K562 (cell line): ENCODE results near the gene ZNF280D. TPM values are rescaled to one million over a fixed set of nuclear protein-coding genes. Genes with fewer than 3 reads are reported as not detected.

Source experiments
- ATAC-seq: fragments of 200-7000 bp; cut with Tn5 transposase; 3 replicates; pipeline ENCODE4 v1.9.1; 2020; ENCODE audit warnings: moderate library complexity
- BruUV-seq: library from RNA; stranded (reverse); fragments of 400-500 nt; replicated peaks from 2 replicates; lab custom pipeline; 2021; lab: Mats Ljungman, UMichigan
- CTCF ChIA-PET: fragments of 300-600 bp; formaldehyde crosslinking; extraction: SDS; loops from one replicate; lab custom pipeline; 2021; ENCODE audit warnings: low intra/inter-chr PET ratio; lab: Yijun Ruan, JAX
- POLR2A ChIA-PET: fragments of 300-600, 350-650 bp; sonication (Branson Sonifier 250); formaldehyde crosslinking; extraction: SDS; loops from one replicate; lab custom pipeline; 2021; ENCODE audit warnings: antibody characterized with exemption, inconsistent platforms; lab: Yijun Ruan, JAX
- DNase-seq, 4 experiments: peaks; one replicate each; pipeline versions ENCODE4 v3.0.0 to v3.0.0-alpha.2; 2011 to 2018; ENCODE audit warnings: low spot score in 3 of 4, mixed read lengths in 3 of 4; ENCODE audit errors: extremely low read depth in 1 of 4
- FAIRE-seq: peaks from 2 replicates; lab custom pipeline; 2011; peaks lifted over from hg19 to GRCh38; lab: Jason Lieb, UNC
- H2AFZ ChIP-seq: 2 replicates; pipeline ENCODE4 v1.6.0; 2011; ENCODE audit warnings: low read depth, low read length, control low read depth, inconsistent platforms
- H3K27ac ChIP-seq: fragments of 200-600 bp; 3 replicates; pipeline ENCODE4 v1.8.0; 2011; ENCODE audit warnings: low read depth, mild to moderate bottlenecking, control low read depth, inconsistent platforms, low read length, moderate library complexity, mixed read lengths; ENCODE audit errors: extremely low read depth
- H3K27me3 ChIP-seq, 2 experiments: fragments of 300-600 bp in 1 of 2; 2 replicates in 1 of 2; 3 replicates in 1 of 2; pipeline versions ENCODE4 v1.6.0 to v1.8.0; 2011; ENCODE audit warnings: inconsistent platforms in 2 of 2, low read length in 2 of 2, mild to moderate bottlenecking in 1 of 2, mixed read lengths in 1 of 2, moderate library complexity in 1 of 2; ENCODE audit not compliant: control insufficient read depth in 2 of 2, insufficient read depth in 2 of 2
- H3K36me3 ChIP-seq: fragments of 300-600 bp; 3 replicates; pipeline ENCODE4 v1.8.0; 2011; ENCODE audit warnings: mild to moderate bottlenecking, low read length, inconsistent platforms; ENCODE audit not compliant: control insufficient read depth, insufficient read depth
- H3K4me1 ChIP-seq, 2 experiments: fragments of 200-600 bp in 1 of 2; replicated peaks in 1 of 2; 2 replicates in 1 of 2; 3 replicates in 1 of 2; pipeline versions ENCODE4 v1.5.1 to v1.8.0; 2011; ENCODE audit warnings: inconsistent platforms in 2 of 2, low read length in 2 of 2, mild to moderate bottlenecking in 1 of 2, mixed read lengths in 1 of 2, moderate library complexity in 1 of 2; ENCODE audit not compliant: control insufficient read depth in 2 of 2, insufficient read depth in 2 of 2
- H3K4me2 ChIP-seq: 2 replicates; pipeline ENCODE4 v1.6.1; 2011; ENCODE audit warnings: low read length, control low read depth, inconsistent platforms, mixed read lengths; ENCODE audit not compliant: insufficient read depth
- H3K4me3 ChIP-seq: fragments of 200-600 bp; sonication (generic), shearing (Covaris generic); 2 replicates; pipeline ENCODE4 v1.5.1; 2016; ENCODE audit warnings: control low read depth, inconsistent platforms
- H3K79me2 ChIP-seq: fragments of 200-600 bp; 3 replicates; pipeline ENCODE4 v1.8.0; 2011; ENCODE audit warnings: low read length, inconsistent platforms; ENCODE audit not compliant: control insufficient read depth, insufficient read depth
- H3K9ac ChIP-seq, 2 experiments: 2 replicates each; pipeline versions ENCODE4 v1.6.0 to v1.6.1; 2011; ENCODE audit warnings: low read depth in 2 of 2, low read length in 2 of 2, control low read depth in 1 of 2, inconsistent platforms in 1 of 2, mild to moderate bottlenecking in 1 of 2, mixed read lengths in 1 of 2; ENCODE audit not compliant: insufficient read depth in 1 of 2
- H3K9me1 ChIP-seq: one replicate; pipeline ENCODE4 v1.6.0; 2011; ENCODE audit warnings: inconsistent platforms, mild to moderate bottlenecking, low read length, moderate library complexity; ENCODE audit not compliant: control insufficient read depth, insufficient read depth
- H3K9me3 ChIP-seq: replicated peaks from 2 replicates; pipeline ENCODE4 v1.5.1; 2011; ENCODE audit warnings: low read depth, low read length, inconsistent platforms; ENCODE audit not compliant: control insufficient read depth, insufficient read depth
- H4K20me1 ChIP-seq: replicated peaks from 2 replicates; pipeline ENCODE4 v1.6.1; 2011; ENCODE audit warnings: low read length, inconsistent platforms, mixed read lengths; ENCODE audit not compliant: control insufficient read depth, insufficient read depth
- CBX5 ChIP-seq: IDR thresholded peaks from 2 replicates; pipeline ENCODE4 v1.6.1; 2014; ENCODE audit warnings: low read depth, borderline replicate concordance
- ELF1 ChIP-seq: fragments of 200-800 bp; sonication (Bioruptor generic); IDR thresholded peaks from 2 replicates; pipeline ENCODE4 v1.6.1; 2016; ENCODE audit warnings: missing genetic modification characterization, missing compliant biosample characterization
- ETV1 ChIP-seq: fragments of 450-650 bp; conservative IDR thresholded peaks from 2 replicates; pipeline ENCODE4 v1.6.1; 2016; ENCODE audit warnings: missing genetic modification characterization, control low read depth, low read depth, missing compliant biosample characterization
- FOXA1 ChIP-seq: fragments of 450-650 bp; IDR thresholded peaks from 2 replicates; pipeline ENCODE4 v1.6.1; 2016; ENCODE audit warnings: mild to moderate bottlenecking, borderline replicate concordance
- NR3C1 ChIP-seq: sonication (generic); formaldehyde crosslinking; IDR thresholded peaks from 2 replicates; pipeline ENCODE4 v1.8.1; 2022; ENCODE audit warnings: missing genetic modification reagents
- POLR3G ChIP-seq: IDR thresholded peaks from 2 replicates; pipeline ENCODE4 v1.6.1; 2011; ENCODE audit not compliant: insufficient read length, insufficient replicate concordance; ENCODE audit errors: extremely low read depth
- SOX6 ChIP-seq: fragments of 450-650 bp; IDR thresholded peaks from 2 replicates; pipeline ENCODE4 v1.6.1; 2014; ENCODE audit warnings: mild to moderate bottlenecking
- SRSF7 ChIP-seq: fragments of 200-400 bp; formaldehyde crosslinking; optimal IDR thresholded peaks from 2 replicates; pipeline ENCODE3; 2017; ENCODE audit warnings: mild to moderate bottlenecking, low read depth, low read length
- TBL1XR1 ChIP-seq, 2 experiments: IDR thresholded peaks; 2 replicates each; pipeline ENCODE4 v1.6.1; 2012; ENCODE audit warnings: improper control_type of control experiment in 2 of 2, low read length in 2 of 2, mild to moderate bottlenecking in 1 of 2
- ZFX ChIP-seq: sonication (generic); formaldehyde crosslinking; IDR thresholded peaks from 2 replicates; pipeline ENCODE4 v1.8.0; 2022; ENCODE audit warnings: mild to moderate bottlenecking, missing genetic modification reagents, moderate library complexity
- ZNF507 ChIP-seq: conservative IDR thresholded peaks from 2 replicates; pipeline ENCODE4 v1.6.1; 2017; ENCODE audit warnings: missing genetic modification characterization, missing compliant biosample characterization
- in situ Hi-C: fragments of 300-500 bp; cut with MboI; formaldehyde crosslinking; loops from 4 replicates; pipeline ENCODE4 v1.15.0; 2018; ENCODE audit warnings: inconsistent platforms, mixed read lengths
- intact Hi-C: fragments of 100-400 bp; cut with micrococcal nuclease; formaldehyde crosslinking; loops from 2 replicates; pipeline ENCODE4 v1.14.2; 2022
- polyA plus RNA-seq, 8 experiments: library from polyadenylated mRNA; depleted of rRNA in 4 of 8; stranded (reverse) in 5 of 8; unstranded in 3 of 8; fragments of >200 nt; fragmentation: Nextera tagmentation in 2 of 8; fragmentation: Illumina TruSeq in 1 of 8; extraction: Ambion mirVana in 2 of 8; extraction: Trizol in 1 of 8; gene quantifications; 2 replicates each; pipeline versions ENCODE4 v1.2.1 to v1.2.3, GENCODE V29; 2011 to 2014; ENCODE audit warnings: inconsistent platforms in 1 of 8, missing spikeins in 1 of 8
- total RNA-seq, 7 experiments: library from RNA; depleted of rRNA in 6 of 7; stranded (reverse); fragments of >200 nt in 6 of 7; fragmentation: Illumina TruSeq in 2 of 7; extraction: Trizol in 2 of 7; gene quantifications; 2 replicates each; pipeline versions ENCODE4 v1.2.1 to v1.2.3, GENCODE V29; 2011 to 2021; ENCODE audit warnings: low replicate concordance in 1 of 7
- TF ChIP-seq, protein P1 (sequence below): fragments of 150-350 bp; conservative IDR thresholded peaks from 2 replicates; pipeline ENCODE4 v1.6.1; 2014; ENCODE audit warnings: low read length
- TF ChIP-seq, protein P2 (sequence below), 2 experiments: fragments of 250-450 bp in 1 of 2; fragments of 450-650 bp in 1 of 2; sonication (Bioruptor Pico) in 1 of 2; IDR thresholded peaks; 2 replicates each; pipeline versions ENCODE4 v1.6.1 to v1.8.0; 2016 to 2021; ENCODE audit warnings: mild to moderate bottlenecking in 2 of 2, moderate library complexity in 2 of 2, missing compliant biosample characterization in 1 of 2, missing genetic modification characterization in 1 of 2
- TF ChIP-seq, protein P3 (sequence below): sonication (generic); formaldehyde crosslinking; IDR thresholded peaks from 2 replicates; pipeline ENCODE4 v1.8.1; 2023; ENCODE audit warnings: missing genetic modification reagents, mild to moderate bottlenecking, borderline replicate concordance

Gene ZNF280D
- total and polyA plus RNA-seq, 9 of the 15 experiments (the other 6 are each of a cell fraction or from before 2014, with no cell fraction given) = 8.3 to 21.8 (median 18.4) TPM

- intact Hi-C loops = no loop called here
- no peak for TF ChIP-seq NR3C1 (CRISPR knock-in tag)
- TF ChIP-seq, protein P1, sequence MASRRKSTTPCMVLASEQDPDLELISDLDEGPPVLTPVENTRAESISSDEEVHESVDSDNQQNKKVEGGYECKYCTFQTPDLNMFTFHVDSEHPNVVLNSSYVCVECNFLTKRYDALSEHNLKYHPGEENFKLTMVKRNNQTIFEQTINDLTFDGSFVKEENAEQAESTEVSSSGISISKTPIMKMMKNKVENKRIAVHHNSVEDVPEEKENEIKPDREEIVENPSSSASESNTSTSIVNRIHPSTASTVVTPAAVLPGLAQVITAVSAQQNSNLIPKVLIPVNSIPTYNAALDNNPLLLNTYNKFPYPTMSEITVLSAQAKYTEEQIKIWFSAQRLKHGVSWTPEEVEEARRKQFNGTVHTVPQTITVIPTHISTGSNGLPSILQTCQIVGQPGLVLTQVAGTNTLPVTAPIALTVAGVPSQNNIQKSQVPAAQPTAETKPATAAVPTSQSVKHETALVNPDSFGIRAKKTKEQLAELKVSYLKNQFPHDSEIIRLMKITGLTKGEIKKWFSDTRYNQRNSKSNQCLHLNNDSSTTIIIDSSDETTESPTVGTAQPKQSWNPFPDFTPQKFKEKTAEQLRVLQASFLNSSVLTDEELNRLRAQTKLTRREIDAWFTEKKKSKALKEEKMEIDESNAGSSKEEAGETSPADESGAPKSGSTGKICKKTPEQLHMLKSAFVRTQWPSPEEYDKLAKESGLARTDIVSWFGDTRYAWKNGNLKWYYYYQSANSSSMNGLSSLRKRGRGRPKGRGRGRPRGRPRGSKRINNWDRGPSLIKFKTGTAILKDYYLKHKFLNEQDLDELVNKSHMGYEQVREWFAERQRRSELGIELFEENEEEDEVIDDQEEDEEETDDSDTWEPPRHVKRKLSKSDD = no peak
- no peak for TF ChIP-seq FOXA1
- TF ChIP-seq ZFX (CRISPR knock-in tag) = no peak
- TF ChIP-seq POLR3G = no peak
- no peak for TF ChIP-seq ZNF507 (tag)
- no peak for TF ChIP-seq CBX5
- no peak for TF ChIP-seq SRSF7
- TF ChIP-seq, protein P2, sequence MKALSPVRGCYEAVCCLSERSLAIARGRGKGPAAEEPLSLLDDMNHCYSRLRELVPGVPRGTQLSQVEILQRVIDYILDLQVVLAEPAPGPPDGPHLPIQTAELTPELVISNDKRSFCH (CRISPR knock-in tag; IDR thresholded peaks at IDR 0.05) = no peak
- TF ChIP-seq, protein P2 (tag; IDR thresholded peaks at IDR 0.05) = no peak
- no peak for TF ChIP-seq SOX6
- no peak for TF ChIP-seq ETV1 (tag)
- TF ChIP-seq ELF1 (tag) = no peak
- TF ChIP-seq TBL1XR1 (IDR thresholded peaks at IDR 0.05; ENCODE audit: low read length in 2 of 2) = no peak
- TF ChIP-seq, protein P3, sequence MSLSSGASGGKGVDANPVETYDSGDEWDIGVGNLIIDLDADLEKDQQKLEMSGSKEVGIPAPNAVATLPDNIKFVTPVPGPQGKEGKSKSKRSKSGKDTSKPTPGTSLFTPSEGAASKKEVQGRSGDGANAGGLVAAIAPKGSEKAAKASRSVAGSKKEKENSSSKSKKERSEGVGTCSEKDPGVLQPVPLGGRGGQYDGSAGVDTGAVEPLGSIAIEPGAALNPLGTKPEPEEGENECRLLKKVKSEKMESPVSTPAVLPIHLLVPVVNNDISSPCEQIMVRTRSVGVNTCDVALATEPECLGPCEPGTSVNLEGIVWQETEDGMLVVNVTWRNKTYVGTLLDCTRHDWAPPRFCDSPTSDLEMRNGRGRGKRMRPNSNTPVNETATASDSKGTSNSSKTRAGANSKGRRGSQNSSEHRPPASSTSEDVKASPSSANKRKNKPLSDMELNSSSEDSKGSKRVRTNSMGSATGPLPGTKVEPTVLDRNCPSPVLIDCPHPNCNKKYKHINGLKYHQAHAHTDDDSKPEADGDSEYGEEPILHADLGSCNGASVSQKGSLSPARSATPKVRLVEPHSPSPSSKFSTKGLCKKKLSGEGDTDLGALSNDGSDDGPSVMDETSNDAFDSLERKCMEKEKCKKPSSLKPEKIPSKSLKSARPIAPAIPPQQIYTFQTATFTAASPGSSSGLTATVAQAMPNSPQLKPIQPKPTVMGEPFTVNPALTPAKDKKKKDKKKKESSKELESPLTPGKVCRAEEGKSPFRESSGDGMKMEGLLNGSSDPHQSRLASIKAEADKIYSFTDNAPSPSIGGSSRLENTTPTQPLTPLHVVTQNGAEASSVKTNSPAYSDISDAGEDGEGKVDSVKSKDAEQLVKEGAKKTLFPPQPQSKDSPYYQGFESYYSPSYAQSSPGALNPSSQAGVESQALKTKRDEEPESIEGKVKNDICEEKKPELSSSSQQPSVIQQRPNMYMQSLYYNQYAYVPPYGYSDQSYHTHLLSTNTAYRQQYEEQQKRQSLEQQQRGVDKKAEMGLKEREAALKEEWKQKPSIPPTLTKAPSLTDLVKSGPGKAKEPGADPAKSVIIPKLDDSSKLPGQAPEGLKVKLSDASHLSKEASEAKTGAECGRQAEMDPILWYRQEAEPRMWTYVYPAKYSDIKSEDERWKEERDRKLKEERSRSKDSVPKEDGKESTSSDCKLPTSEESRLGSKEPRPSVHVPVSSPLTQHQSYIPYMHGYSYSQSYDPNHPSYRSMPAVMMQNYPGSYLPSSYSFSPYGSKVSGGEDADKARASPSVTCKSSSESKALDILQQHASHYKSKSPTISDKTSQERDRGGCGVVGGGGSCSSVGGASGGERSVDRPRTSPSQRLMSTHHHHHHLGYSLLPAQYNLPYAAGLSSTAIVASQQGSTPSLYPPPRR (CRISPR knock-in tag) = no peak
- H4K20me1 ChIP-seq = no peaks in the 10 kb centered on the region
- ATAC-seq (no peak), FAIRE-seq (no peak), DNase-seq (no peak)
- H2AFZ ChIP-seq = no peak overlapping the region
- H3K36me3 ChIP-seq = no peaks in the 10 kb centered on the region
- no peaks in the 10 kb centered on the region for H3K27me3 ChIP-seq
- no TSS peak for BruUV-seq
- no peaks in the 10 kb centered on the region for H3K9me3 ChIP-seq
- in situ Hi-C loops = no loop called here
- ChIA-PET CTCF (no interaction called here), POLR2A (no interaction called here)
- H3K79me2 ChIP-seq = no peaks in the 10 kb centered on the region
- H3K4me1 ChIP-seq = no peaks in the 10 kb centered on the region
- H3K4me2 ChIP-seq = no peak overlapping the region
- no peaks in the 10 kb centered on the region for H3K9me1 ChIP-seq
- no peak overlapping the region for H3K4me3 ChIP-seq
- H3K9ac ChIP-seq = no peak overlapping the region
- H3K27ac ChIP-seq = no peak overlapping the region
Observed at GRCh38 chr15:56640127-56640526, 93.2 kb downstream of the ZNF280D start.
